GM12878 (cell line): ENCODE results near the gene NPS. TPM values are rescaled to one million over a fixed set of nuclear protein-coding genes. Genes with fewer than 3 reads are reported as not detected.

Experiments
- ATAC-seq: fragments of 200-7000 bp; cut with Tn5 transposase; 3 replicates; pipeline ENCODE4 v1.9.1; 2020; ENCODE audit warnings: mild to moderate bottlenecking, moderate library complexity
- BruUV-seq: library from RNA; stranded (reverse); fragments of 400-500 nt; replicated peaks from 2 replicates; lab custom pipeline; 2021; lab: Mats Ljungman, UMichigan
- CTCF ChIA-PET: fragments of 300-600 bp; sonication (Branson Sonifier 250); formaldehyde crosslinking; extraction: SDS; loops from one replicate; lab custom pipeline; 2021; ENCODE audit warnings: inconsistent platforms; lab: Yijun Ruan, JAX
- POLR2A ChIA-PET: fragments of 350-600 bp; formaldehyde crosslinking; extraction: SDS; loops from one replicate; lab custom pipeline; 2021; ENCODE audit warnings: inconsistent platforms; lab: Charles Lee
- RAD21 ChIA-PET: fragments of 300-600 bp; sonication (Branson Sonifier 250); formaldehyde crosslinking; loops from one replicate; lab custom pipeline; 2023; ENCODE audit warnings: antibody characterized with exemption; ENCODE audit not compliant: unreplicated experiment; lab: Charles Lee
- SMC1A ChIA-PET: fragments of 300-600 bp; sonication (Branson Sonifier 250); formaldehyde crosslinking; loops from one replicate; lab custom pipeline; 2023; ENCODE audit not compliant: unreplicated experiment, uncharacterized antibody; lab: Charles Lee
- DNase-seq: peaks from one replicate; pipeline ENCODE4 v3.0.0-alpha.2; 2011; ENCODE audit warnings: low read depth, low spot score
- FAIRE-seq: peaks from 3 replicates; lab custom pipeline; 2011; peaks lifted over from hg19 to GRCh38; lab: Jason Lieb, UNC
- H2AFZ ChIP-seq: 2 replicates; pipeline ENCODE4 v1.6.0; 2011; ENCODE audit warnings: low read depth, low read length, control low read depth; ENCODE audit not compliant: control insufficient read depth
- H3K27ac ChIP-seq: 2 replicates; pipeline ENCODE4 v1.5.1; 2011; ENCODE audit warnings: control low read depth; ENCODE audit not compliant: control insufficient read depth, insufficient read depth
- H3K27me3 ChIP-seq, 2 experiments: replicated peaks in 1 of 2; 2 replicates each; pipeline versions ENCODE4 v1.6.0 to v1.6.1; 2011; ENCODE audit warnings: low read length in 1 of 2; ENCODE audit not compliant: control insufficient read depth in 2 of 2, insufficient read depth in 2 of 2
- H3K36me3 ChIP-seq, 2 experiments: 2 replicates each; pipeline ENCODE4 v1.5.1; 2011; ENCODE audit warnings: low read length in 1 of 2; ENCODE audit not compliant: control insufficient read depth in 2 of 2, insufficient read depth in 2 of 2
- H3K4me1 ChIP-seq: 2 replicates; pipeline ENCODE4 v1.6.1; 2011; ENCODE audit warnings: mild to moderate bottlenecking, low read length, moderate library complexity, mixed read lengths; ENCODE audit not compliant: control insufficient read depth, insufficient read depth
- H3K4me2 ChIP-seq: 2 replicates; pipeline ENCODE4 v1.6.0; 2011; ENCODE audit warnings: control low read depth; ENCODE audit not compliant: control insufficient read depth, insufficient read depth
- H3K4me3 ChIP-seq: fragments of 200-600 bp; sonication (generic); 2 replicates; pipeline ENCODE4 v1.5.1; 2016
- H3K79me2 ChIP-seq: 2 replicates; pipeline ENCODE4 v1.6.0; 2011; ENCODE audit warnings: low read length; ENCODE audit not compliant: control insufficient read depth, insufficient read depth
- H3K9ac ChIP-seq: 2 replicates; pipeline ENCODE4 v1.8.0; 2011; ENCODE audit warnings: low read length, control low read depth, mixed read lengths; ENCODE audit not compliant: control insufficient read depth, insufficient read depth
- H3K9me3 ChIP-seq: replicated peaks from 3 replicates; pipeline ENCODE4 v1.5.1; 2011; ENCODE audit warnings: mild to moderate bottlenecking, low read length; ENCODE audit not compliant: control insufficient read depth, insufficient read depth
- H4K20me1 ChIP-seq: 2 replicates; pipeline ENCODE4 v1.6.0; 2011; ENCODE audit not compliant: control insufficient read depth, insufficient read depth
- CEBPB ChIP-seq, 2 experiments: fragments of 150-350 bp in 1 of 2; IDR thresholded peaks; 2 replicates each; pipeline ENCODE4 v1.6.1; 2012 to 2014; ENCODE audit warnings: low read depth in 2 of 2, low read length in 2 of 2, borderline replicate concordance in 1 of 2, inconsistent platforms in 1 of 2
- CHD2 ChIP-seq: IDR thresholded peaks from 2 replicates; pipeline ENCODE4 v1.6.1; 2011; ENCODE audit warnings: low read depth, low read length, improper control_type of control experiment, borderline replicate concordance
- CREM ChIP-seq: IDR thresholded peaks from 2 replicates; pipeline ENCODE4 v1.6.1; 2014; ENCODE audit warnings: antibody characterized with exemption, low read depth
- IKZF1 ChIP-seq: fragments of 450-650 bp; conservative IDR thresholded peaks from 2 replicates; pipeline ENCODE4 v1.6.1; 2017; ENCODE audit warnings: antibody characterized with exemption, mild to moderate bottlenecking
- IRF4 ChIP-seq: IDR thresholded peaks from 2 replicates; pipeline ENCODE4 v1.6.1; 2011; ENCODE audit warnings: low read depth, low read length
- MEF2B ChIP-seq: fragments of 450-650 bp; IDR thresholded peaks from 2 replicates; pipeline ENCODE4 v1.6.1; 2018; ENCODE audit warnings: mild to moderate bottlenecking, moderate library complexity; ENCODE audit not compliant: partially characterized antibody, poor library complexity, severe bottlenecking
- MLLT1 ChIP-seq: fragments of 450-650 bp; IDR thresholded peaks from 2 replicates; pipeline ENCODE4 v1.6.1; 2016; ENCODE audit warnings: mild to moderate bottlenecking
- NRF1 ChIP-seq: conservative IDR thresholded peaks from 2 replicates; pipeline ENCODE4 v1.6.1; 2011; ENCODE audit warnings: mild to moderate bottlenecking, low read depth, low read length, improper control_type of control experiment
- PAX8 ChIP-seq: fragments of 450-650 bp; IDR thresholded peaks from 2 replicates; pipeline ENCODE4 v1.6.1; 2017; ENCODE audit warnings: mild to moderate bottlenecking, moderate library complexity
- RAD51 ChIP-seq: fragments of 450-650 bp; IDR thresholded peaks from 2 replicates; pipeline ENCODE4 v1.6.1; 2016; ENCODE audit warnings: moderate library complexity, mild to moderate bottlenecking, inconsistent platforms
- TBL1XR1 ChIP-seq: IDR thresholded peaks from 2 replicates; pipeline ENCODE4 v1.6.1; 2012; ENCODE audit warnings: low read depth, low read length, improper control_type of control experiment
- ZSCAN29 ChIP-seq: fragments of 450-650 bp; IDR thresholded peaks from 2 replicates; pipeline ENCODE4 v1.6.1; 2017; ENCODE audit warnings: mild to moderate bottlenecking, moderate library complexity
- ZZZ3 ChIP-seq: IDR thresholded peaks from 2 replicates; pipeline ENCODE4 v1.6.1; 2011; ENCODE audit warnings: low read depth; ENCODE audit not compliant: control insufficient read depth, insufficient read length
- WGBS: methylation state at CpG from one replicate; pipeline ENCODE4 v1.1.6; 2016; ENCODE audit warnings: low lambda C conversion rate; ENCODE audit not compliant: insufficient replicate concordance, insufficient coverage; ENCODE audit errors: missing lambda C conversion rate; 5-methylcytosine and 5-hydroxymethylcytosine counted together
- in situ Hi-C: fragments of 300-500 bp; cut with MboI; formaldehyde crosslinking; loops from 9 replicates; pipeline ENCODE4 v1.14.3; 2018; ENCODE audit warnings: mixed read lengths
- intact Hi-C: fragments of 100-400 bp; cut with micrococcal nuclease; formaldehyde crosslinking; loops from one replicate; pipeline ENCODE4 v1.14.2; 2022; ENCODE audit not compliant: unreplicated experiment
- polyA plus RNA-seq, 11 experiments: library from polyadenylated mRNA; depleted of rRNA in 4 of 11; unstranded in 6 of 11; stranded (reverse) in 5 of 11; fragments of >200 nt; fragmentation: Nextera tagmentation in 4 of 11; fragmentation: Illumina TruSeq in 1 of 11; extraction: Ambion mirVana in 4 of 11; extraction: Trizol in 1 of 11; gene quantifications; 1 replicate in 1 of 11; 2 replicates in 10 of 11; pipeline versions ENCODE4 v1.2.1 to v1.2.3, GENCODE V29; 2011 to 2016; ENCODE audit warnings: inconsistent platforms in 2 of 11, missing spikeins in 2 of 11, low read depth in 1 of 11
- total RNA-seq, 4 experiments: library from RNA; depleted of rRNA in 3 of 4; stranded (reverse); fragments of >200 nt in 3 of 4; fragmentation: Illumina TruSeq in 1 of 4; extraction: Trizol in 1 of 4; gene quantifications; 2 replicates each; pipeline versions ENCODE4 v1.2.1 to v1.2.3, GENCODE V29; 2013 to 2021
- TF ChIP-seq, protein P1 (sequence below): fragments of 450-650 bp; IDR thresholded peaks from 2 replicates; pipeline ENCODE4 v1.6.1; 2017; ENCODE audit warnings: mild to moderate bottlenecking
- TF ChIP-seq, protein P2 (sequence below): fragments of 450-650 bp; formaldehyde crosslinking; IDR thresholded peaks from 2 replicates; pipeline ENCODE4 v1.4.0; 2022; ENCODE audit warnings: mild to moderate bottlenecking, moderate library complexity

NPS gene
- total and polyA plus RNA-seq, 10 of the 15 experiments (the other 5 are each of a cell fraction or from before 2014, with no cell fraction given) = not detected

DNA sequence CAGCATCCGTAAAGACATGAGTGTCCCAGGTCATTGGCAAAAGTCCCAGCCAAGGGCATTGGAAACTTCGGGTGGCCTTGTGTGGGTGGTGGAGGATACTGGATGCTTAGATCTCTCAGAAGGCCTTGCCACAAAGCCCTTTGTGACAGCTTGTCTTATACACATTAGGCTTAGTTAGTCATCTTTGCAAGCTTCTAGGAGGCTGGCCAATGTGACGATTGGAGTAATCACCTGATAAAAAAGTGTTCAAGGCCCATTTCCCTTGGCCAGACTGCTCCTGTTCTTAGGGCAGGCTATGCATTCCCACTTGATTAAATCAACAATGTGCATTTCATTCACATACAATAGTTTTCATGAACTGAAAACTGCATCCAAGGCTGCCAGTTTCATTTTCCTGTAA is 26.9 kb downstream of the NPS start:
- no peaks in the 10 kb centered on the region for H3K9me3 ChIP-seq
- H3K27ac ChIP-seq = no peak overlapping the region
- no peak overlapping the region for H3K4me3 ChIP-seq
- no peak for TF ChIP-seq IRF4
- no peak for TF ChIP-seq MLLT1
- TF ChIP-seq, protein P1, sequence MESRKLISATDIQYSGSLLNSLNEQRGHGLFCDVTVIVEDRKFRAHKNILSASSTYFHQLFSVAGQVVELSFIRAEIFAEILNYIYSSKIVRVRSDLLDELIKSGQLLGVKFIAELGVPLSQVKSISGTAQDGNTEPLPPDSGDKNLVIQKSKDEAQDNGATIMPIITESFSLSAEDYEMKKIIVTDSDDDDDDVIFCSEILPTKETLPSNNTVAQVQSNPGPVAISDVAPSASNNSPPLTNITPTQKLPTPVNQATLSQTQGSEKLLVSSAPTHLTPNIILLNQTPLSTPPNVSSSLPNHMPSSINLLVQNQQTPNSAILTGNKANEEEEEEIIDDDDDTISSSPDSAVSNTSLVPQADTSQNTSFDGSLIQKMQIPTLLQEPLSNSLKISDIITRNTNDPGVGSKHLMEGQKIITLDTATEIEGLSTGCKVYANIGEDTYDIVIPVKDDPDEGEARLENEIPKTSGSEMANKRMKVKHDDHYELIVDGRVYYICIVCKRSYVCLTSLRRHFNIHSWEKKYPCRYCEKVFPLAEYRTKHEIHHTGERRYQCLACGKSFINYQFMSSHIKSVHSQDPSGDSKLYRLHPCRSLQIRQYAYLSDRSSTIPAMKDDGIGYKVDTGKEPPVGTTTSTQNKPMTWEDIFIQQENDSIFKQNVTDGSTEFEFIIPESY = no peak
- no peak for TF ChIP-seq ZSCAN29
- no peak for TF ChIP-seq TBL1XR1
- TF ChIP-seq PAX8 = no peak
- TF ChIP-seq, protein P2, sequence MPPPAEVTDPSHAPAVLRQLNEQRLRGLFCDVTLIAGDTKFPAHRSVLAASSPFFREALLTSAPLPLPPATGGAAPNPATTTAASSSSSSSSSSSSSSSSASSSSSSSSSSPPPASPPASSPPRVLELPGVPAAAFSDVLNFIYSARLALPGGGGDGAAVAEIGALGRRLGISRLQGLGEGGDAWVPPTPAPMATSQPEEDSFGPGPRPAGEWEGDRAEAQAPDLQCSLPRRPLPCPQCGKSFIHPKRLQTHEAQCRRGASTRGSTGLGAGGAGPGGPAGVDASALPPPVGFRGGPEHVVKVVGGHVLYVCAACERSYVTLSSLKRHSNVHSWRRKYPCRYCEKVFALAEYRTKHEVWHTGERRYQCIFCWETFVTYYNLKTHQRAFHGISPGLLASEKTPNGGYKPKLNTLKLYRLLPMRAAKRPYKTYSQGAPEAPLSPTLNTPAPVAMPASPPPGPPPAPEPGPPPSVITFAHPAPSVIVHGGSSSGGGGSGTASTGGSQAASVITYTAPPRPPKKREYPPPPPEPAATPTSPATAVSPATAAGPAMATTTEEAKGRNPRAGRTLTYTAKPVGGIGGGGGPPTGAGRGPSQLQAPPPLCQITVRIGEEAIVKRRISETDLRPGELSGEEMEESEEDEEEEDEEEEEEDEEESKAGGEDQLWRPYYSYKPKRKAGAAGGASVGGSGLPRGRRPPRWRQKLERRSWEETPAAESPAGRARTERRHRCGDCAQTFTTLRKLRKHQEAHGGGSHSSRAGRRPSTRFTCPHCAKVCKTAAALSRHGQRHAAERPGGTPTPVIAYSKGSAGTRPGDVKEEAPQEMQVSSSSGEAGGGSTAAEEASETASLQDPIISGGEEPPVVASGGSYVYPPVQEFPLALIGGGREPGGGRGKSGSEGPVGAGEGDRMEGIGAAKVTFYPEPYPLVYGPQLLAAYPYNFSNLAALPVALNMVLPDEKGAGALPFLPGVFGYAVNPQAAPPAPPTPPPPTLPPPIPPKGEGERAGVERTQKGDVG (CRISPR knock-in tag) = no peak
- no peak for TF ChIP-seq MEF2B
- TF ChIP-seq CHD2 = no peak
- TF ChIP-seq RAD51 = no peak
- TF ChIP-seq CEBPB (IDR thresholded peaks at IDR 0.05; ENCODE audit: borderline replicate concordance in 1 of 2, low read depth in 2 of 2, low read length in 2 of 2) = no peak
- no peak for TF ChIP-seq CREM
- TF ChIP-seq ZZZ3 = no peak
- no peak for TF ChIP-seq IKZF1
- TF ChIP-seq NRF1 = no peak
- DNase-seq = no peak
- ChIA-PET SMC1A (no interaction called here), RAD21 (no interaction called here), POLR2A (no interaction called here), CTCF (interaction anchor here (2.9 kb wide), 1 partner anchor 11 kb away, joined by 12 read pairs; no protein-coding TSS in a partner anchor)
- H3K36me3 ChIP-seq = no peaks in the 10 kb centered on the region
- H3K9ac ChIP-seq = no peak overlapping the region
- intact Hi-C loops = no loop called here
- 12% methylated on average over 3 of the region's 3 CpGs for WGBS
- H3K79me2 ChIP-seq = no peaks in the 10 kb centered on the region
- no TSS peak for BruUV-seq
- no peak for FAIRE-seq
- ATAC-seq = no peak
- H4K20me1 ChIP-seq = no peaks in the 10 kb centered on the region
- no peak overlapping the region for H2AFZ ChIP-seq
- no peaks in the 10 kb centered on the region for H3K4me1 ChIP-seq
- no peaks in the 10 kb centered on the region for H3K27me3 ChIP-seq
- in situ Hi-C loops = no loop called here
- H3K4me2 ChIP-seq = no peak overlapping the region
